HEK293T (cell line): ENCODE results near the gene KRTAP5-1.

Experiments used
- ARNT ChIP-seq: fragments of 450-650 bp; IDR thresholded peaks from 2 replicates; pipeline ENCODE4 v1.6.1; 2017; ENCODE audit warnings: mild to moderate bottlenecking
- BHLHE40 ChIP-seq: fragments of 450-650 bp; IDR thresholded peaks from 2 replicates; pipeline ENCODE4 v1.6.1; 2016; ENCODE audit warnings: mild to moderate bottlenecking, moderate library complexity, borderline replicate concordance
- CTBP1 ChIP-seq: fragments of 450-650 bp; IDR thresholded peaks from 2 replicates; pipeline ENCODE4 v1.6.1; 2016; ENCODE audit warnings: borderline replicate concordance
- FOXA1 ChIP-seq: fragments of 450-650 bp; IDR thresholded peaks from 2 replicates; pipeline ENCODE4 v1.6.1; 2016; ENCODE audit warnings: mild to moderate bottlenecking
- FOXM1 ChIP-seq: fragments of 450-650 bp; IDR thresholded peaks from 2 replicates; pipeline ENCODE4 v1.6.1; 2017; ENCODE audit warnings: mild to moderate bottlenecking, borderline replicate concordance
- HDGF ChIP-seq: fragments of 450-650 bp; IDR thresholded peaks from 2 replicates; pipeline ENCODE4 v1.6.1; 2017; ENCODE audit warnings: antibody characterized with exemption, borderline replicate concordance
- L3MBTL2 ChIP-seq: fragments of 450-650 bp; conservative IDR thresholded peaks from 2 replicates; pipeline ENCODE4 v1.6.1; 2016; ENCODE audit warnings: mild to moderate bottlenecking
- LEF1 ChIP-seq: fragments of 450-650 bp; IDR thresholded peaks from 2 replicates; pipeline ENCODE4 v1.6.1; 2017; ENCODE audit warnings: mild to moderate bottlenecking, borderline replicate concordance
- NFRKB ChIP-seq: fragments of 450-650 bp; IDR thresholded peaks from 2 replicates; pipeline ENCODE4 v1.6.1; 2016; ENCODE audit warnings: mild to moderate bottlenecking, moderate library complexity
- SP1 ChIP-seq: fragments of 450-650 bp; IDR thresholded peaks from 2 replicates; pipeline ENCODE4 v1.6.1; 2017
- SUZ12 ChIP-seq: fragments of 450-650 bp; IDR thresholded peaks from 2 replicates; pipeline ENCODE4 v1.6.1; 2016; ENCODE audit warnings: mild to moderate bottlenecking
- TARDBP ChIP-seq: fragments of 450-650 bp; IDR thresholded peaks from 2 replicates; pipeline ENCODE4 v1.6.1; 2016
- ZNF384 ChIP-seq: fragments of 450-650 bp; IDR thresholded peaks from 2 replicates; pipeline ENCODE4 v1.6.1; 2016

DNA sequence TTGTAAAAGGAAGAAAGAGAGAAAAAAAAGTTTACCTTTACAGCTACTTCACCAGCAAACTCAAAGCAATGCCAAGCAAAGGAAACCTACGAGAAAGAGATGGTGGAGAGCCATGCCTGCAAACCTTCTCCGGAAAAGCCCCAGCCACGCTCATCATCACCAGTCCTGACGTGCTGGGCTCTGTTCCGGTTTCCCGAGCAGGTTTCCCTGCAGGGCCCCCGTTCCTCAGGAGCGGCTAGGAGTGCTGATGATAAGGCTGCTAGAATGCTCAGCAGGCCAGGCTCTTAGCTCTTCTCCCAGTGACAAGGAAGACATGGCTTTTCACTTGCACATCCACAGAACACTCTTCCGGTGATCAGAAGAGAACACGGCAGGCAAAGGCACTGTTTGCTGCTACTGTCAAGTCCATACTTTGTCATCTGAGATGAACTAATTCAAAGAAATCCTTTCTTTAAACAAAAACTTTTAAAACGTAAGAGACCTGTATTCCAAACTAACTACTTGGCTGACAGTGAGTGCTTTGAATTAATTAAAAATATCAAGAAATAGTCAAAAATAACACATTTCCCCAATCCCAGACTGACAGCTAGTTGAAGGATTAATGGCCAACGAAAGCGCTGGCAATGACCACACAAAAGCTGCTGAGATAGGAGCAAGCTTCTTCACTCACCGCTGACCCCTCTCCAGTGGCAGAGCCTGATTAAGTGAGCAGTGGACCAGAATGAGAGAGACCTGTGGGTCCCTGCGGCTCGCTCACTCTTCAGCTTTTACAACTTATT lies 48.8 kb downstream of the KRTAP5-1 start:
- no peak for TF ChIP-seq ZNF384
- no peak for TF ChIP-seq L3MBTL2
- no peak for TF ChIP-seq CTBP1
- TF ChIP-seq BHLHE40 = no peak
- no peak for TF ChIP-seq FOXM1
- no peak for TF ChIP-seq ARNT
- no peak for TF ChIP-seq NFRKB
- no peak for TF ChIP-seq SP1
- no peak for TF ChIP-seq SUZ12
- TF ChIP-seq FOXA1 = no peak
- no peak for TF ChIP-seq HDGF
- no peak for TF ChIP-seq TARDBP
- TF ChIP-seq LEF1 = no peak
